ENCODE results near the gene SPNS2.

Gene SPNS2

GRCh38 chr17:4520060-4520893, 21.6 kb downstream of the SPNS2 start:
- no peak for DNase-seq (ENCODE audit: low read depth)

DNA sequence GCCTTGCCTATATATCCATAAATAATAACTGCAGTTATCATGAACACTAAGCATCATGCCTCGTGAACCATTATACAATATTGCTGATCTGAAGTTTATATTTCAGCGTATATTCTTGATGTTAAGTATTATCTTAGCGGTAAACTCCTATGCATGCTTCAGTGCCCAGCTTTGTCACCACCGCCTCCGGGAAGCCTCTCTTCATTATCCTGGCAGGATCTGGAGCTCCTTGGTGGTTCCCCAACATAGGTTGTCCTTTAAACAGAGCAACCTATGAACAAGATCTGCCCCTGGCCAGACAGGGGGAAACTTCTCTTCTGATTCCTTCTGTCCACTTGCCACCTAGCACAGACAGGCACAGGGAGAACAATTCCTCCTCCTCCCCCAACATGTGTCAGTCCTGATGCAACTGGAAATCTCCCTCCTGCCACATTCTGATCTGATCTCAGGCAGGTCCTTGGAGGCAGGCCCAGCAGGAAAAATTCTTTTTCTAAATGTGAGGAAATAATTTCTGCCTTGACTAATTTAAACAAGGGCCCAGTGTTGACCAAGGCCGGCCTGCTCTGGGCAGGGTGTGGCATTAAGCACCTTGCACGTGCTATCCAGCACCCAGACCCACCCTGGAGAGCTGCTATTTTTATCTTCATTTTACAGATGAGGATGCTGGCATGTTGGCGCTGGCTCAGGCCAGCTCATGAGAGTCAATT, 22.4 kb downstream of the SPNS2 start:
- no peak for DNase-seq (ENCODE audit: low read depth)

- no peak for DNase-seq (ENCODE audit: low read depth)
Measured at GRCh38 chr17:4522661-4523060, 24.0 kb downstream of the SPNS2 start.

GRCh38 chr17:4523946-4524345, 25.3 kb downstream of the SPNS2 start:
- DNase-seq (ENCODE audit: low read depth), result no peak

DNA sequence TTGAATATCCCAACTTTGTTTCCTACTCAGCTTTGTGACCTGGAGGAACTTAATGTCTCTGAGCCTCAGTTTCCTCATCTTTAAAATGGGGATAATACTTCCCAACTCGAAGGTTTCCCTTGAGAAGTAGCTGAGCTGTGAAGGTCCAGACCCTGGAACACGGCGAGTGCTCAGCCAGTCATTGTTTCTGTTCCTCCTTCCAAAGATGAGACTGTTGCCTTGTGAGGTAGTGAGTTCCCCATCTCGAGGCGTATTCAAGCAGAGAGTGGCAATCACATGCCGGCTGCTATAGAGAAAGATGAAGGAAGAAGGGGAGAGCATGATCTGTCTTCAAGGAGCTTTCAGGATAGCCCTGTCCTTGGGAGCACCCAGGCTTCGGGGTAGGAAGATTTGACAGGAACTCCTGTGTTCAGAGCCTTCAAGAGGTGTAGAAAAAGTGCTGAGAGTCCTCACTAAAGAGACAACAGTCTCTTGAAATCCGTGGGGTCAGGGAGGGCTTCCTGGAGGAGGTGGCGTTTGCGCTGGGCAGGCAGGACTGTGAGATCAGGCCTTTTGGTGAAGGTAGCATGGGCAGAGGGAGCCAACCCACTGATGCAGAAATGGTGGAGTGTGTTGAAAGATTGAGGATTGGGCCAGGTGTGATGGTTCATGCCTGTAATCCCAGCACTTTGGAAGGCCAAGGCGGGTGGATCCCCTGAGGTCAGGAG, 27.2 kb downstream of the SPNS2 start:
- no peak for DNase-seq (ENCODE audit: low read depth)

DNA sequence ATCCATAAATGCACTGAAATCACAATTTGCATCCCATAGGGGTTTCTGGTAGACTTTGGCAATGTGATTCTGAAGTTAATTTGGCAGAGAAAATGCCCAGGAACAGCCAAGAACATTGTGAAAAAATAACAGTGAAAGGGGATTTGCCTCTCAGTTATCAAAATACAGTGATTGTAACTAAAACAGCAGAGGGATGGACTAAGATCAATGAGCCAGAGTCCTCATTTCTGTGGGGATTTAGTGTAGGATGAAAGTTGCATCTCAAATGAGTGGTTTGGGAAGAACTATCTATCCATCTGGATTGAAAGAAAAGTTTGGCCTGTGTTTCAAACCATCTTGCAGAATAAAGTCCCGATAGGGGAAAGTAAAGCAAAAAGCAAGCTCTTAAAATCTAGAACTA, 28.5 kb downstream of the SPNS2 start:
- DNase-seq (ENCODE audit: low read depth), result no peak

DNA sequence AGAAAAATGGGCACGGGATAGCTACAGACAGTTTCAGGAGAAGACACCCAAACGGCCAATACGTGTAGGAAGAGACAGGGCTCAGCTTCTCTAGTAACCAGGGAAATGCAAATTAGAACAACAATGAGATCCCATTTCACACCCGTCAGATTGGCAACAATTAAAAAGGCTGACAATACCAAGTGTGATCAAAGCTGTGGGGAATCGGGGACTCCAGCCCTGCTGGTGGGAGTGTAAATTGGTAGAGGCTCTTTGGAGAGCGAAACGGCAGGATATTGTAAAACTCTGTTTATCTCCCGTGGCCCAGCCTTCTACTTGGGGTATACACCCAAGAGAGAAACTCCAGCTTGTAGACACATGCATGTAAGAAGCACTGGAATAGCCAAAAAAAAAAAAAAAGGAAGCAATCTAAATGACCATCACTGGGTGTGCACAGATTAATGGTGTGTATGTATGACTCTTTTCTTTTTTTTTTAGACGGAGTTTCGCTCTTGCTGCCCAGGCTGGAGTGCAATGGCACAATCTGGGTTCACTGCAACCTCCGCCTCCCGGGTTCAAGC, 29.0 kb downstream of the SPNS2 start:
- DNase-seq (ENCODE audit: low read depth), result no peak

- DNase-seq (ENCODE audit: low read depth), result no peak
Measured at GRCh38 chr17:4529533-4530152, 31.0 kb downstream of the SPNS2 start.

DNA sequence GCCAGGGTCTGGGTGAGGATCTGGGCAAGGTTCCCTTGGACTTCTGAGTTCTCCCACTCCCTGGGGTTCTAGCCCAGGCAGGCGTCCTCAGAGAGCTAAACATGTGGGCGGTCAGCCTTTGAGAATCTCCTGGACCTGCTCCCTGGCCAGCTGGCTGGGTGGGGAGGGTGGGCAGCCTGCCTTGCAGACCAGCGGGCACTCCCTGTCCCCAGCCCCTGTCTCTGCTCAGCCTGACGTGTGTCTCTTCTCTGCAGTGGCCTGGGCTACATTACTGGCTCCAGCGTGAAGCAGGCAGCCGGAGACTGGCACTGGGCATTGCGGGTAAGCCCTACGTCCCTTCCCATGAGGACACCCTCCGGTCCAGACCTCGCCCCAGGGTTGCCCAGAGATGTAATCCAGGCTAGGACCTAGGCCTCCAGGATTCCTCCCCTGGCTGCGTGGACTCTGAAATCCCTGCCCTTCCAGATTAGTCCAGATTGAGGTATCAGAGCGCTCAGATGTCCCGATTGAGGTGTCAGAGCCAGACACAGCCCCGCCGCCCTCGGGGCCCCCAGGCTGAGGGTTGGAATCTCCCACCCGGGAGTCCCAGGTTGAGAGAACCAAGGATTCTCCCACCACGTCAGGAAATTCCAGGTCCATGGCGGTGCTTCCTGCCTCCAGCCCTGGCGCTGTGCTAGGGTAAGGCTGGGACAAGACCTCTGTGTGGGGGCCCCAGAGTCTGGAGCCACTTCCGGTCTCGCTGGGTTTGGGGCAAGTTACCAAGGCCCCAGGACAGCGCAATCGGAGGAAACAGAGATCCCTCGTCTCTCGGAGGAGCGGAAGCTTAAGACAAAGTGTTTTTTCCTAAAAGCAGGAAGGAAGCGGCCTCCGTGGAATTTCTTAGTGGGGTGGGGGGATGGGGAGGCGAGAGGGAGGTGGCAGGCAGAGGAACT, 32.4 kb downstream of the SPNS2 start:
- no peak for DNase-seq (ENCODE audit: low read depth)

DNA sequence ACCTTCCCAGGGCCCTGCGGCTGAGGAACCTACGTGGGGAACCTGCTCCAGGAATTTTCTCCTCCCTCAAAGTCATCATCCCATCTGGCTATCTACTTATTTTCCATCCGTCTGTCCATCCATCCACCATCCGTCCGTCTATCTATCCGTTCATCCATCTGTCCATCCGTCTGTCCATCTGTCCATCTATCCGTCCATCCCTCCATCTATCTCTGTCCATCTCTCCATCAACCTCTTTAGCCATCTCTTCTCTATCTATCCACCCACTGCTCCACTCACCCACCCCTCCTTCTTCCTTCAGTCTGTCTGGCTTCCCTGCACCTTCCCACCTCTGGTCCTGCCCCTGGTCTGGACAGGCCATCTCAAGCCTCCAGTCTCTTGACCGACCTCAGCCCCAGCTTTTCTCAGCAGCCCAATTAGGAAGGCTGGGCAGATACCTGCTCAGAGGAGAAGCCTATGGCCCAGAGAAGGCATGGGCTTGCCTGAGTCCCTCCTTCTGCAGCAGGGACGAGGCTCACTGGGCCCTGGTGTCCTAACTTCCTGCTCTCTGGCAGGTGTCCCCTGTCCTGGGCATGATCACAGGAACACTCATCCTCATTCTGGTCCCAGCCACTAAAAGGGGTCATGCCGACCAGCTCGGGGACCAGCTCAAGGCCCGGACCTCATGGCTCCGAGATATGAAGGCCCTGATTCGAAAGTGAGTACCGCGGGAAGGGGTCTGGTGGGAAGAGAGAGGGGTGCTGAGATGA, 33.5 kb downstream of the SPNS2 start:
- no peak for DNase-seq (ENCODE audit: low read depth)

- no peak for DNase-seq (ENCODE audit: low read depth)
Measured at GRCh38 chr17:4532860-4533522, 34.3 kb downstream of the SPNS2 start.

DNA sequence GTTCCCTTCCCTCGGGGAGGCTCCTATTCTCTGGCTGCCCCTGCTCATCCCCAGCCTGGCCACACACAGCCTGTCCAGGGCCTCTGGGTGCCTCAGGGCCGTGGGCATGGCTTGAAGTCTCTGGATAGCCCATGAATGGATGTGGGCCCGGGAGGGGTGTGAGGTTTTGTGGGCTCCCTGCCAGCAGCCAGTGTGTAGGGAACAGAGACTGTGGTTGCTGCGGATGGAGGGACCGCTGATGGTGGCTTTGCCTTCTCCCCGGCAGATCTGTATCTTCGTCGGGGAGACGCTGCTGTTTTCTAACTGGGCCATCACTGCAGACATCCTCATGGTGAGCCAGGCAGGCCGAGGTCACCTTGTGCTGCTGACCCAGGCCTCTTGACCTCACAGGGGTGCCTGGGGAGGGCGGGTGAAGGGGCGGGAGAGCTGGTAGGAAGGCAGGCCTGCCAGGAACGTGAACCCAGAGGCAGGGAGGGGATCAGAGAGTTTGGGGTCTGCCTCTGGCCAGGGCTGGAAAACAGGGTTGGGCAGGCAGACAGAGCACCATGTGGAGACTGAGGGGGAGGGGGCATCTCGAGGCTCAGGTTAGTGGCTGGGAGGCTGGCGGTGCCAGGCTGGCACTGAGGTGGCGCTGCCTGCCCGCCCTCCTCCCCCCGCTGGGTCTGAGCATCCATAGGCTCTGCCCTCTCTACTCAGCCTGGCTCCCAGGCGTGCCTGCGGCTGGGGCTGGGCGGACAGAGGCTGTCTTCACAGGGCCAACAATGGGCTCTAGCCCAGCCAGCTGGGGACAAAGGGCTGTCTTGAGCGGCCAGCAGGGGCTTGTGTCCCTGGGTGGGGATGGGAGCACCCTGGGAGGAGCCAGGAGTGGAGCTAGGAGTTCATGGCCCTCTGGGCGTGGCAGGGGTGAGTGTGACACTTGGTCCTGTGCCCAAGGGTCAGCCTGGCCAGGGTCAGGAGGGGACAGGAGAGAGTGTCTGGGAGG, 35.1 kb downstream of the SPNS2 start:
- DNase-seq (ENCODE audit: low read depth), result no peak

GRCh38 chr17:4534515-4534914, 35.8 kb downstream of the SPNS2 start:
- DNase-seq (ENCODE audit: low read depth), result no peak

GRCh38 chr17:4534928-4535666, 36.4 kb downstream of the SPNS2 start:
- DNase-seq (ENCODE audit: low read depth), result no peak

- no peak for DNase-seq (ENCODE audit: low read depth)
Measured at GRCh38 chr17:4535667-4536258, 37.1 kb downstream of the SPNS2 start.

GRCh38 chr17:4536259-4536741, 37.6 kb downstream of the SPNS2 start:
- DNase-seq (ENCODE audit: low read depth), result no peak

DNA sequence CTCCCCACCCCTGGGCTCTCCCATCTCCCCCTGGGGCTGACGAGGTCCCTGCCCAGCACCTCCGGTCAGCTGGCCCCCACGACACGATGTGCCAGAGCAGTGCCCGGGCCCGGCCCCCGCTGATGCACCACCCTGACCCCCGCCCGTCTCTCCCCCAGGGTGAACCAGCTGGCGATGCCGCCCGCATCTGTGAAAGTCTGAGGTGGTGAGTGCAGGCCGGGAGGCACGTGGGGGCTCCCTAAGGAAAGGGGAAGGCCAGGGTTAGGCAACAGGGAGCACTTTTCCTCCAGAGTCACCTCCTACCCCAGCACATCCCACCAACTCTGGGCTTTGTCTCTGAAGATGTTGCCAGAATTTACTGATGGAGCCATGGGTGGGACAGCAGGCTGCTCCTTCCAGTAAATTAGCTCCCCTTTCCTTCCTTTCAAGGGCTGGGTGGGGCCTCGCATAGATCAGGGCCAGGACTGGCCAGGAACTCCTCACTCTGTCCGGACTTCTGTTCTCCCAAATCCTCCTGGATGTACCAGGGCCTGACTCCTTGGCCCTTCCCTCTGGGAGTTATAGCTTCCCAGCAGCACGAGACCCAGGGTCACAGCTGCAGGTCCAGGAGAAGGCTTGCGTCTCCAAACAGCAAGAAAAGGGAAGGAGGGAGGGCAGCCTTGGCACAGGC, 38.2 kb downstream of the SPNS2 start:
- peak; percentile 21 for DNase-seq (ENCODE audit: low read depth)
